Fibroblast of lung (primary cell): ENCODE results near the gene STX8. TPM values are rescaled to one million over a fixed set of nuclear protein-coding genes. Genes with fewer than 3 reads are reported as not detected.

Experiments
- DNase-seq, 2 donors: peaks; one replicate each; pipeline versions ENCODE4 v3.0.0 to v3.0.0-alpha.2; 2010; ENCODE audit warnings: low read depth in 2 of 2
- H2AFZ ChIP-seq: 2 replicates; pipeline ENCODE4 v1.5.1; 2012; ENCODE audit warnings: low read length, control low read depth, inconsistent platforms
- H3K27ac ChIP-seq: 2 replicates; pipeline ENCODE4 v1.5.1; 2011; ENCODE audit warnings: low read length, control low read depth; ENCODE audit not compliant: insufficient read depth
- H3K27me3 ChIP-seq: 2 replicates; pipeline ENCODE4 v1.5.1; 2011; ENCODE audit warnings: mild to moderate bottlenecking, low read length; ENCODE audit not compliant: control insufficient read depth, insufficient read depth
- H3K36me3 ChIP-seq: 2 replicates; pipeline ENCODE4 v1.5.1; 2011; ENCODE audit warnings: low read length; ENCODE audit not compliant: control insufficient read depth, insufficient read depth
- H3K4me1 ChIP-seq: 2 replicates; pipeline ENCODE4 v1.5.1; 2011; ENCODE audit warnings: low read length; ENCODE audit not compliant: control insufficient read depth, insufficient read depth; ENCODE audit errors: extremely low read depth
- H3K4me2 ChIP-seq: 2 replicates; pipeline ENCODE4 v1.5.1; 2011; ENCODE audit warnings: low read length, control low read depth; ENCODE audit not compliant: insufficient read depth; ENCODE audit errors: extremely low read depth
- H3K4me3 ChIP-seq, 4 experiments: fragments of 200-600 bp in 1 of 4; sonication (generic) in 1 of 4; replicated peaks in 1 of 4; 2 replicates each; pipeline ENCODE4 v1.5.1; 2011 to 2016; ENCODE audit warnings: low read length in 4 of 4, low read depth in 3 of 4, mild to moderate bottlenecking in 3 of 4, control low read depth in 2 of 4, inconsistent platforms in 1 of 4, mixed read lengths in 1 of 4; ENCODE audit not compliant: insufficient read depth in 1 of 4; ENCODE audit errors: control extremely low read depth in 1 of 4
- H3K79me2 ChIP-seq: 2 replicates; pipeline ENCODE4 v1.5.1; 2012; ENCODE audit warnings: mild to moderate bottlenecking, low read length, inconsistent platforms; ENCODE audit not compliant: control insufficient read depth, insufficient read depth
- H3K9ac ChIP-seq: 2 replicates; pipeline ENCODE4 v1.5.1; 2011; ENCODE audit warnings: mild to moderate bottlenecking, low read length, control low read depth; ENCODE audit not compliant: insufficient read depth
- H3K9me3 ChIP-seq: 2 replicates; pipeline ENCODE4 v1.5.1; 2012; ENCODE audit warnings: low read depth, low read length; ENCODE audit not compliant: control insufficient read depth, insufficient read depth
- H4K20me1 ChIP-seq: 2 replicates; pipeline ENCODE4 v1.5.1; 2011; ENCODE audit warnings: low read length; ENCODE audit not compliant: control insufficient read depth, insufficient read depth; ENCODE audit errors: extremely low read depth
- CTCF ChIP-seq, 2 donors: IDR thresholded peaks in 1 of 2; conservative IDR thresholded peaks in 1 of 2; 1 replicate in 1 of 2; 2 replicates in 1 of 2; pipeline ENCODE4 v1.5.1; 2011 to 2012; ENCODE audit warnings: low read length in 2 of 2, control low read depth in 1 of 2, inconsistent platforms in 1 of 2, low read depth in 1 of 2, mild to moderate bottlenecking in 1 of 2
- EZH2 ChIP-seq: IDR thresholded peaks from 2 replicates; pipeline ENCODE4 v1.5.1; 2012; ENCODE audit warnings: low read length, control low read depth, mild to moderate bottlenecking; ENCODE audit errors: missing control alignments
- polyA plus RNA-seq, 2 donors: library from polyadenylated mRNA; depleted of rRNA in 1 of 2; stranded (reverse) in 1 of 2; unstranded in 1 of 2; fragments of >200 nt; gene quantifications; 2 replicates each; pipeline ENCODE4 v1.2.1, GENCODE V29; 2011 to 2012; ENCODE audit warnings: missing spikeins in 1 of 2
- total RNA-seq: library from RNA; depleted of rRNA; stranded (reverse); fragments of >200 nt; gene quantifications from 2 replicates; pipeline ENCODE4 v1.2.1, GENCODE V29; 2014

Gene STX8
- total and polyA plus RNA-seq, 2 donors (not counting 1 experiment from before 2014, with no cell fraction given), result 84.7 to 128 TPM

DNA sequence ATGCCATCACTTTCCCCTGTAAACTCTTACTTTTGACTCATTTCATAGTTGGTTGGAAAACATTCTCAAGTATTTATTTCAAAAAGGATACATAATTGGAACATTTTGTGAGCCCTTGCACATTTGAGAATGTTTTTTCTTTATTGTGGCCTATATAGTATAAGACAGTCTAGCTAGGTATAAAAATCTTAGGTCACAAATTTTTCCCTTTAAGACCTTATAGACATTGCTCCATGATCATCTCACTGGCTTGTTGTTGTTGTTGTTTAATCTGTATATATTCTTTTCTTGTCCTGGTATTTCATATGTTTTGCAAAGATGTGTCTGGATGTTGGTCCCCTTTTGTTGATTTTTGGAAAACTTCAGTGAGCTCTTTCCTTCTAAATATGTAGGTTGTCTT lies 360.2 kb downstream of the STX8 start:
- Histone ChIP-seq H3K27ac (no peak overlapping the region), H3K4me1 (no peaks in the 10 kb centered on the region), H3K36me3 (no peaks in the 10 kb centered on the region), H3K27me3 (no peaks in the 10 kb centered on the region), H3K9me3 (no peaks in the 10 kb centered on the region), H3K4me2 (no peak overlapping the region), H2AFZ (no peak overlapping the region), H3K9ac (no peak overlapping the region), H4K20me1 (no peaks in the 10 kb centered on the region), H3K79me2 (no peaks in the 10 kb centered on the region), H3K4me3 (no peak overlapping the region)
- TF ChIP-seq EZH2, result no peak
- no peak for TF ChIP-seq CTCF (conservative IDR thresholded peaks at IDR 0.05 in 1 of 2, IDR thresholded peaks at IDR 0.05 in 1 of 2; ENCODE audit: low read depth in 1 of 2, low read length in 2 of 2)
- no peak for DNase-seq

DNA sequence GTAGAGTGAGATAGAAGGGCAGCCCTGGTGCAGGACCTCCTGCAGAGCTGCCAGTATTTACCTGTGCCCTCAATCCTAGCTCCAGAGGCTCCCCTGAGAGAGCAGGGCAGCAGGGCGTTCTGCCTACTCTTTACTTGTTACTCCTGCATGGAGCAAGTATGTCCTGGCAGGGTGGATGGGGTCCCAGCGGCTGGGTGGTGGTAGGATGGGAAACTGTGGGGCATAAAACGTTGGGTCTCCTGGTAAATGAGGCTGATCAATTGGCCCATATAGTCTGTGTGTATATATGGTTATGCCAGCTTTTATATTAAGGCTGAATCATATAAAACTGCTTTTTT lies 362.3 kb downstream of the STX8 start:
- H3K4me3 ChIP-seq, result no peak overlapping the region
- no peak overlapping the region for H3K27ac ChIP-seq
- DNase-seq, result no peak
- no peaks in the 10 kb centered on the region for H3K27me3 ChIP-seq
- H2AFZ ChIP-seq, result no peak overlapping the region
- H3K4me1 ChIP-seq, result no peaks in the 10 kb centered on the region
- H3K79me2 ChIP-seq, result no peaks in the 10 kb centered on the region
- H3K4me2 ChIP-seq, result no peak overlapping the region
- no peak for TF ChIP-seq EZH2
- no peak for TF ChIP-seq CTCF (conservative IDR thresholded peaks at IDR 0.05 in 1 of 2, IDR thresholded peaks at IDR 0.05 in 1 of 2; ENCODE audit: low read depth in 1 of 2, low read length in 2 of 2)
- H3K36me3 ChIP-seq, result no peaks in the 10 kb centered on the region
- H3K9ac ChIP-seq, result no peak overlapping the region
- H3K9me3 ChIP-seq, result no peaks in the 10 kb centered on the region
- no peaks in the 10 kb centered on the region for H4K20me1 ChIP-seq

DNA sequence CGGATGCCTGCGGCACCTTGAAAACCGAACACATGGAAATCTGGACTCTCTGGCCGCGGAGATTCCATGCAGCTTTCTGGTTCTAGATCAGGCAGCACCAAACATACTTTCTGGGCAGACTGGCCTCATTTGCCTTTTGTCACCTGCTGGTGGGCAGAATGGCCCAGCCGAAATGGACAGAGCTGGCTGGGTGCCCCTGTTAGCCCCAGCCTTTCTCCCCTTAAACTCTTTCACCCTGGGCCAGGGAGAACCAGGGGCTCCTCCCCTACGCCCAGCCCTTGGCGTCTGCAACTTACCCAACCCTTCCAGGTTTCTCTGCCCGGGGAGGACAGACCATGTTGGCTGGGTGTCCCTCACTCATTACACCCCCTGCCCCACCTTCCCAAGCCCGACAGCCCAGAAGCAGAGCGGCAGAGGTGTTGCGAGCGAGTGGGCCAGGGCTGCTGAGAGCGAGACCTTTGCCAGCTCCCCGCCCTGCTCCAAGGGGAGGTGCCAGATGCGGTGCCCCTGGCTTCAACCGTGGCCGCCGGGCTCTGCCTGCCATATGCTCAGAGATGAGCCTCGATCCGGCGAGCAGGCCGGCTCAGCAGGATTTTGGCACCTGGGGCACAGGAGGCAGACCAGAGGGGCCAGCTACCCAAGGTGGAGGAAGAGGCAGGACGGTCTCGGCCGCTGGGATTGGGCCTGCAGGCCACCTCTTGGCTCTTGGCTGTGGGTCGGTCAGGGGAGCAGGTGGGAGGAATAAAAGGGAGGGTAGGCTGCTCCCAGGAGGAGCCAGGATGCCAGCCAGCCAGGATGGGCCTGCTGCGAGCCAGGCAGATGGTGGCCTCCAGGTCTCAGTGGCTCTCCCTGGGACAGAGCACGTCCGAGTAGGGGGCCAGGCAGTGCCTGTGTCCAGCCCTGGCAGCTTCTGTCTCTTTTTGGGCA lies 363.0 kb downstream of the STX8 start:
- H3K9ac ChIP-seq, result no peak overlapping the region
- no peaks in the 10 kb centered on the region for H3K9me3 ChIP-seq
- no peak for DNase-seq
- H3K36me3 ChIP-seq, result no peaks in the 10 kb centered on the region
- H3K4me3 ChIP-seq, result no peak overlapping the region
- H3K27ac ChIP-seq, result no peak overlapping the region
- no peak for TF ChIP-seq EZH2
- TF ChIP-seq CTCF (conservative IDR thresholded peaks at IDR 0.05 in 1 of 2, IDR thresholded peaks at IDR 0.05 in 1 of 2; ENCODE audit: low read depth in 1 of 2, low read length in 2 of 2), result no peak
- H4K20me1 ChIP-seq, result no peaks in the 10 kb centered on the region
- H3K27me3 ChIP-seq, result no peaks in the 10 kb centered on the region
- H3K79me2 ChIP-seq, result no peaks in the 10 kb centered on the region
- H3K4me1 ChIP-seq, result no peaks in the 10 kb centered on the region
- no peak overlapping the region for H2AFZ ChIP-seq
- no peak overlapping the region for H3K4me2 ChIP-seq
